M059J (cell line): Measurements from ENCODE around the gene RTF2. TPM values are rescaled to one million over a fixed set of nuclear protein-coding genes. Genes with fewer than 3 reads are reported as not detected.

Source experiments
- DNase-seq: peaks from one replicate; pipeline ENCODE4 v3.0.0-alpha.2; 2012; ENCODE audit warnings: low read depth
- total RNA-seq: library from RNA; depleted of rRNA; stranded (reverse); fragments of >200 nt; shearing (Covaris generic); gene quantifications from 2 replicates; pipeline ENCODE4 v1.2.3, GENCODE V29; 2014; rRNA removed

RTF2 gene, protein sequence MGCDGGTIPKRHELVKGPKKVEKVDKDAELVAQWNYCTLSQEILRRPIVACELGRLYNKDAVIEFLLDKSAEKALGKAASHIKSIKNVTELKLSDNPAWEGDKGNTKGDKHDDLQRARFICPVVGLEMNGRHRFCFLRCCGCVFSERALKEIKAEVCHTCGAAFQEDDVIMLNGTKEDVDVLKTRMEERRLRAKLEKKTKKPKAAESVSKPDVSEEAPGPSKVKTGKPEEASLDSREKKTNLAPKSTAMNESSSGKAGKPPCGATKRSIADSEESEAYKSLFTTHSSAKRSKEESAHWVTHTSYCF
- total RNA-seq: 131 and 178 TPM in 2 replicates

DNA sequence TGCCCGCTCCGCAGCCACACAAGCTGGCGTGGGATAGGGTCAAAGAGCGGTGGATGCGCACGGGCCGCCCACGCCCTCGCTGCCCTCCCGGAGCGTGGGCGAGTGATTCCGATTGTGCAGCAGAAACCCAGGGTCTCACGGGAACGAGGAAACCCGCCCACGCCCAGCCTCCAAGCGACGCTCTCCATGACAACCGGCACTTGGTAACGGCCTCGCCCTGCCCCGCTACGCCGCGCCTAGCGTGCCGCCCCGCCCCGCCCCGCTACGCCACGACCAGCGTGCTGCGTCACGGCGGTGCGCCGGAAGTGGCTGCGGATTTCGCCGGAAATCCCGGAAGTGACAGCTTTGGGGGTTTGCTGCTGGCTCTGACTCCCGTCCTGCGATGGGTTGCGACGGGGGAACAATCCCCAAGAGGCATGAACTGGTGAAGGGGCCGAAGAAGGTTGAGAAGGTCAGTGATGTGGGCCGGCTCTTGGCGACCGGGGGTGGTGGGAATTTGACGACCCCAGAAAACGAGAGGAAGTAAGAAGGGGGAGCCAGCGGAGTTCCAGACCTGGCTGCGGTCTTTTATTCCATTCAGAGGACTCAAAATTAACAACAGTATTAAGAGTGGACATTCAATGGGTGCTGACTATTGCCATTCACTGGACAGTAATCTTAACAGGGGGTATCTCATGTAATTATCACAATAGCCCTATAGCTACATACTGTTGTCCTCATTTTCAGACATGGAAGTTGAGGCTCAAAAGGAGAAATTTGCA lies at the start of gene RTF2:
RTF2 (plus strand) TSS at position 312 of the 761 bp plus-strand sequence; CDS start at position 383, 71 bp downstream.
- peak; percentile 94 for DNase-seq

DNA sequence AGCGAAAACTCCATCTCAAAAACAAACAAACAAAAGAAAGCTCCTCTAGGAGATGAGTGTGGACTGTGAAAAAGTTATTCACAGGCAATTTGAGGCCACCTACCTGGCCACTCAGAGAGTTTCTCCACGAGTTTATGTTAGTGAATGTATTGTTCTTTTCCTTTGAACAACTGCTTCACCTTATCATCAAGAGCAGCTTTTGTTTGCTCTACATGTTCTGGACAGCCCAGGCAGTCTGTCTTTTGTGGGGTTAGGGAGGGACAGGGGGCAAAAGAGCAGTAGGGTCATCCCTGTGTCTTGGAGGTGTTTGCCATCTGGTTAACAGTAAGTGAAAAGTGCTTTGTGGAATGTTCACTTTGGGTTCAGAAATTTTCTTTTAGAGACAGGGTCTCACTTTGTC lies 48.4 kb upstream of the RTF2 start:
- no peak for DNase-seq

DNA sequence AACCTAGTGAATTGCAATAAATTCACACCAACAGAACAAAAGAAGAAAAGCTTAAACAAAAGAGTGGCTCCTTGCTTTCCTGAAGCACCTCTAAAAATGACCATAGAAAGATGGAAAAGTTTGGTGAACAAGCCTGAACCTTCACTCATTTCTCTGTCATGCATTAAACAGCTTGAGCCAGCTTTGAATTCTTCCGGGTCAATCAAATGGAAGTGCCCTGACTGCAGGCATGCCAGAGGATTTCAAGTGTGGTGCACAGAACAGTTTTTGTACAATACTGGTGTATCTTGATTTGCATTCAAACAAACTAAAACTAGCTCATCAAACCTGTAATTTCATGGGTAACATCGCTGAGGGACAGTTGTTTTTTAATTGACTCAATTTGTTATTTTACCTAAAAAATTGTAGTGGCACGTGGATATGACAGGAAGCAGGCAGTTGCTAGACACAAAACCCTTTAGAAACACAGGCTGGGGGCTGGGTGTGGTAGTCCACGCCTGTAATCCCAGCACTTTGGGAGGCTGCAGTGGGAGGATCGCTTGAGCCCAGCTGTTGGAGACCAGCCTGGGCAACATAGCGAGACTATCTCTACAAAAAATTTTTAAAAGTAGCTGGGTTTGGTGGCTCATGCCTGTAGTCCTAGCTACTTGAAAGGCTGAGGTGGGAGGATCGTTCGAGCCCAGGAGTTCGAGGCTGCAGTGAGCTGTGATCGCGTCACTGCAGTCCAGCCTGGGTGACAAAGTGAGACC lies 47.3 kb upstream of the RTF2 start:
- DNase-seq: no peak

DNA sequence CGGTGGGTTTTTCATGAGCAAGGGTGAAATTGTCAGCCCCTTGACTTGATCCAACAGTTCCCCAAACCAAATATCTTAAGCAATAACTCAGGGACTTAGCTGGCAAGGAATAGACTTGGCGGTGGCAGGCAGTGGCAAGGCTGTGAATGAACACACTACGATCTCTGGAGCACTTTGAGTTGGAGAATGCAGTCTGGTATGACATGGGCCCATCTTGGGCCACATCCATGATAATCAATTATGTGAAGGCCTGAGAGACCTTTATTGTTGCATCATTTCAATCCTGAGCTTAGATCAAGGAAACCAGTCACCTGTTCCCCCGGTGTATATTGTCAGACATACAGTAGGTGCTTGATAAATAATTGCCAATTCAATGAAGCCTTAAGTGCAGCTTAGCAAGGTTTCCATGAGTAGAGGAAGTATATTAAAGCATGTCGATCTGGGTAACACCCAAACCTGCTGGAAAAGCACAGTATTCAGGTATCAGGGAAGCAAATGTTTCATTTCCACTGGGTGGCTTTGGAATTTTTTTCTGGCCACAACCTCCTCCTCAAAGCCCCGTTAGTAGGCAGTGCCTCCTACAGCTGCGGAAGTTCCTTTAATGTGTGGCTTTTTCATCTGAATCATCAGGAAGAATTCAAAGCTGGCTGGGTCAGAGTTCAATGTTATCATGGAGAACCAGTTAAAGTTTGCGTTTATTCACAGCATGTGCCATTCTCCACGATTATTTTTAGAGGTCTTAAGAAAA lies 46.2 kb upstream of the RTF2 start:
- peak; percentile 93 for DNase-seq

DNA sequence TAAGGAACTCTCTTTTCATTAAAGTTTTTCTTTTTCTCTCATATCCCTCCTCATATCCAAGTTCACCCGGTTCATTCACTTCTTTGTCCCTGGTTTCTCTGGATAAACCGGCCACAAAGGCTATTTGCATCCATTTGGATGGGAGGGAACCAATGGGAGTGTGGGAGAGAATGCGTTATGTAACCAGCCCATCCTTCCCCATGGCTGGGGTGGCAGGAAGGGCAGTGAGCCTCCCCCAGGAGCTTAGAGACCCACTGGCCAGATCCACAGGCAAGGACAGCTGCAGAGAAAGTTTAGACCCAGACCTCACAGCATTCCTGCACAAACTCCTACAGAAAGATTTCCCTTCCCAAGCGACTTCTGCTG lies 45.6 kb upstream of the RTF2 start:
- no peak for DNase-seq

DNA sequence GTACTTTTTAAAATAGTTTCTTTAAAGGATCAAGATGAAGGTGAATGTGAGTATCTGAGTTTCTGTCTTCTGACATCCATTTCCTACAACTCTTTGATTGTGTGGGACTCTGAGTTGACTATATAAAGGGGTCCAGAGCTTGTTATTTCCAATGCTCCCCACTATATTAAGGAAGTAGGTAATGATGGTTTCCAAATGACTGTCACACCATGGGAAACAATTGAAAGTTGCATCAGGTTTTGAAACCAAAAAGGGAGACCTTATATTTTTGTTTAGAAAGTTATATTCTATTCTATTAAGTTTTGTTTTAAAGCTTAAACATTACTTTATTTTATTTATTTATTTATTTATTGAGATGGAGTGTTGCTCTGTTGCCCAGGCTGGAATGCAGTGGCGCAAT lies 45.2 kb upstream of the RTF2 start:
- no peak for DNase-seq

DNA sequence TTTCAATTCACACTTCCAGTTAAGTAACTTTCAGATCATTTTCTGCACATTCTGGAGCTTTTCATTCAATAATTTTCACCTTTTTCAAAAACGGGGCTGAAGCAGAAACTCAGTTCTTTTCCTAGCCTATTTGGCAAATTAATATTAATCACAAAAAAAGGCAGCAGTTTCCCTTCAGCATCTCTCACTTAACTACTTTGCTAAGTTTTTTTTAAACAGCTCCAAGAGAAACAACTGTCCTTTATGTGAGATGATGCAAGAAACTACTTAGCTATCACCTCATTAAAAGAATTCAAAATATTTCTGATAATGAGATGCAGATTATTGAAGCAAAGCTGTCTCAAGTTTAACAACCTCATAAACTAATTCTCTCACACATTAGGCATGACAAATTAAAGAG lies 44.5 kb upstream of the RTF2 start:
- no peak for DNase-seq

DNA sequence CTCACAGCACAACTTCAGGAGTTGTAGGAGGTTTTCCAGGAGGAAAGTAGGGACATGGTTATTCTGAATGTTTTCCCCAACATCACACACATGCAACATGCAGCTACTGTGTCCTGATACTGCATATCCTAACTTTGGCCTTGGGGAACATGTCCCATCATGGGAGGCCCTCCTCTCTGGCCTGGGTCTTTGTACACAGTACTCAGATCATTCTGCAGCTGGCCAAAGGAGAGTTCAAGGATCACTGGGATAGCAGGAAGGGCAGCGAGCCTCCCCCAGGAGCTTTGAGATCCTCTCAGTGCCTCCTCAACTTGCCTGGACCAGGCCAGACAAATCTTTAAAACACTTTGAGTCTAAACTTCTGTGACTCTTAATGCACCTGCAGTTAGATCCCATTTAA lies 43.5 kb upstream of the RTF2 start:
- DNase-seq: no peak

DNA sequence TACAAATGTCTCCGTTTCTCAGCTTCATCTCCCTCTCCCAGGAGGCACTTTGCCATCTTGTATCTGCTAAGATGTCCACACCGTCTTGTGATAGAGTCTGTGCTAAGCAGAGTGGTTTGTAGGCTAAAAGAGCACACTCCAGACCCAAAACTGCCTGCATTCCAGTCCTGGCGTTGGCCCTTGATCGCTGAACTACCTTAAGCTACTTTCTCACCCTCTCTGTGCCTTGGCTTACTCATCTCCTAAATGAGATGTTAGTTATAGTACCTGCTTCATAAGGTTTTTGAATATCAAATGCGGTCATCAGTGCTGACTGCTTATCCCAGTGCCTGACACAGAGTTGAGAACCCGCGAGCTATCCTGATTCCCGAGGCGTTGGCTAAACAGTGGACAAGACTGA lies 42.4 kb upstream of the RTF2 start:
- DNase-seq: no peak

DNA sequence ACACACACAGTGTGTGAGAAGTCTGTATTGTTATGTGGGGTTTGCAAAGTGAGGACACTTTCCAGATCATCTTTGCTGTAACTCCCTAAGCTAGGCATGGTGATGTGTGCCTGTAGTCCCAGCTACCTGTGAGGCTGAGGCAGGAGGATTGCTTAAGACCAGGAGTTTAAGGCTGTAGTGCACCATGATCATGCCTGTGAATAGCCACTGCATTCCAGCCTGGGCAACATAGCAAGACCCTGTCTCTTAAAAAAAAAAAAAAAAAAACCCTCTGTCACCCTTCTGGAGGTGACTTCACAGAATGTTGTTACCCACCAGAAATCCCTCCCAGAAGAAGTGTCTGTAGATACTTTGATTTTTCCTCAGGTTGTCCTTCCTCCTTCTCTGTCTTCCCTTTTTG lies 41.5 kb upstream of the RTF2 start:
- DNase-seq: no peak

DNA sequence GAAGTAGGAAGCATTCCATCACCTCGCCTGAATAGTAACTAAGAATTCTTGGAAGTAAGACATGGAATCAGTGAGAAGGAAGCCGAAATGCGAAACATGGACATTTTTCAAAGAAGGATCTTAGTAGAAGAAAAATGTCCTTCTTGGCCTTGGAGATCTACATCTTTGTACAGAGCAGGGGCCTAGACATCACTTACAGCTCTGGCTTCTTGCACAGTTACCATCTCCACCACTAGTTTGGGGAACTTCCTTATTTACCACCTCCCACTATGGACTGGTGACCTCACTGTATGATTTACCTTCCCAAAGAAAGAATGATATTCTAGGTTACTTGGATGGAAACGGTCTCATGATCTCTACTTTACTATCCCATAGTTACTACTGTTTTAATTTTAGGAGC lies 40.6 kb upstream of the RTF2 start:
- no peak for DNase-seq

DNA sequence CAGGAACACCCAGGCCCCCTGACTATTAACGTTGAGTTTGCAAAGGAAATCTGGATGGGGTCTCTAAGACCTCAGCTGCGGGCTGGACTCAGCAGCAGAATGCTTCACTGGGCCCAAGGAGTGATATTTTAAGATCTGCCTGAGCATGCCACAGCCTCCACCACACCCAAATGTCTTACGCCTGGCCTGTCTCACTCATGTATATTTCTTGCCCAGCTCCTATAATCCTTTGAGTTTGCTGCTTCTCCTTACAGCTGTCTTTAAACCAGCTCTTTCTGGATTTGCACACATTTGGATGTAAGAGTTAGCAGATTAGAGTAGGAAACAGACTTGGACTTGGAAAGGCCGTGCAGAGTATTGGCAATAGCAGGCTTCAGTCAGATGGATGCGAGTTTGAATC lies 40.0 kb upstream of the RTF2 start:
- DNase-seq: no peak

DNA sequence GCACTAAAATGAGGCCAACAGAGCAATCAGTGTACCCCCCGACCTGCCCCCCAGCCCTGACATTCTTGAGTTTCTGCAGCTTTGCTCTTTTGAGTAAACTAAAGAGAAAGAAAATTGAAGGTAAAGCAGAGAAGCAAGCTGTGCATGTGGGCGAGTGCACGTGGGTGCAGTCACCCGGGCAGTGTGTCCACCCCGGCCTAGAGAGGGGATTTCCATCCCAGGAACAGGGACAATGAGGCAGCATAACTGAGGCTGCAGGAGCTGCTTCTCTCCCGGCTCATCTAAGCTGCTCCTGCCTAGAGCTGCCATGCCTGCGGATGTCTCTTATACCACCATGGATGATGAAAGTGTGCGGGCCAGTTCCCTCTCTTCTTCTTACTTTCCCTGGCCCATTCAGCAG lies 39.5 kb upstream of the RTF2 start:
- no peak for DNase-seq

DNA sequence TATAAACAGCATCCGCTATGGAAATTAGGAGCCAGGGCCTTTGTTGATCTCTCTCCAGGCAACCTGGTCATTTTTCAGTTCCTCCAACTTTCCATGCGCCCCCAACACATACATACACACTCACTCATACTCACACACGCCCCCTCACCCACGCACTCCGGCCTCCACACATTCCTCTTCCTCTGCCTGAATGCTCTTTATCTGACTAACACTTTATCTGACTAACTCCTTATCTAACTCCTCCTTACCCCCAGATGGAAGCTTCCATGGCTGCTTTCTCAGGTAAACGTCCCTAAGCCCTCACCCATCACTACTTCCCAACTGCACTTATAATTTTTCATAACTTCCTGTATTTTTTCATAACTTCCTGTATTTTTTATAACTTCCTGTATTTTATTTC lies 38.9 kb upstream of the RTF2 start:
- DNase-seq: peak; percentile 77

DNA sequence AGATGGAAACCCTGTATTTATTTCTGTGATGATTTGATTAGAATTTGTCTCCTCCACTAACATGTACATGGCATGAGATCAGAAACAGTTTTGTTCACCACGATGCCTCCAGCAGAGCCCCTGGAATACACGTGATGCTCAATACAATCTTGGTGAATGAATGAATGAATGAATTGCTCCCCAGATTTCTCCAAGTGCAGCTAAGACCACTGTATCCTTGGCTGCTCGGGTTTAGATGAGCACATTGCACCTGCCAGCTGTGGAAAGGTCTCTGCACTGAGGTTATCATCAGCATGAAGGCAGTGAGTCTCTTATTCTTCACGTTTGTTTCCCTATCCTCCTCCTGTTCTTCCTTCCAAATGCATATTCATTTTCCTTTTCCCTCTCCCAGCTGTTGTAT lies 38.5 kb upstream of the RTF2 start:
- DNase-seq: no peak

DNA sequence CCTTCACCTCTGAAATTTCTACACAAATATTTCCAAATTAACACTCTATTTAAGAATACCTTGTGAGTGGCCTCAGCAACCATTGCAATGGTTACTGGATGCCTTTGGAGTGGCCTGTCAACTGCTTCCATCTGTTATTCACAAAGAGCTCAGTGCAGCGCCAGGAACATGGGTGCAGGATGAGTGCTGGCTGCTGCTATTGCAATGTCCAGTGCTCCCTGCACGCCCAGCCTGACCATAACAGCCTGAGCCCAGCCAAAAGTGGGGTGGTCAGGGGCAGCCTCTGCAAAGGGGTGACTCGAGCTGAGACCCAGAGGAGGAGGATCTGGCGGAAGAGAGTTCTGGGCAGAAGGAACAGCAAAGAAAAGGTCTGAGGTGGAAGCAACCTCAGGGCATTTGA lies 38.0 kb upstream of the RTF2 start:
- DNase-seq: no peak

DNA sequence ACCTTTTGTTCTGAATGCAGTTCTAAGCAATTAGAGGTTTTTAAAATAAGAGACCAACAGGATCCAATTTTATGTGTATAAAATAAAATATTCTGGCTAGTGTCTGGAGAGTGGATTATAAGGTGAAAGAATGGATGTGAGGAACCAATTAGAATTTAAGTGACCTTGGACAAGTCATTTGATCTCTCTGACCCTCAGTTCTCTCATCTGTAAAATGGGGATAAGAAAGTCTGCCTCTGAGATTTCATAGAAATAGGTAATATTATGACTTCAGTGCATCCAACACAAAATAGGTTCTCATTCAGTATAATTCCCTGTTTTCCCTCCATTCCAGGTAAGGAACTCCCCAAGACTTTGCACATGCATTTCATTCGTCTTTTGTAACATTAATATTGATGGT lies 37.5 kb upstream of the RTF2 start:
- no peak for DNase-seq

DNA sequence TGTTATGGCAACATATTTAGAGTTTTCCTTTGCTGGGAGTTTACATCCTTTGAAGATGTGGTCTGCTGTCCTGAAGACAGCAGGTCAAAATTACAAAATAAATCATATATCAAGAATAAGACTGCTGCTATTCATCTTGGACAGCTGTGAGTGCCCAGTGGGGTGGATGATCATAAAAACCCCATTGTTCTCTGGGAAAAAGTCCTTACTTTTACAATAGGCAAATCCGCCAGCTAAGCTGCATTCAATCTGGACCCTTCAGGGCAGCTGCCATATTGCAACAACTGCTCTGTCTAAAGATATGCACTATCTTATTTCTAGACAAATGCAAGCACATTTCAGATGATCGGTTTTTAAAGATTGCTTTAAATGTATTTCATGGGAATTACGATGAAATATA lies 37.0 kb upstream of the RTF2 start:
- no peak for DNase-seq

DNA sequence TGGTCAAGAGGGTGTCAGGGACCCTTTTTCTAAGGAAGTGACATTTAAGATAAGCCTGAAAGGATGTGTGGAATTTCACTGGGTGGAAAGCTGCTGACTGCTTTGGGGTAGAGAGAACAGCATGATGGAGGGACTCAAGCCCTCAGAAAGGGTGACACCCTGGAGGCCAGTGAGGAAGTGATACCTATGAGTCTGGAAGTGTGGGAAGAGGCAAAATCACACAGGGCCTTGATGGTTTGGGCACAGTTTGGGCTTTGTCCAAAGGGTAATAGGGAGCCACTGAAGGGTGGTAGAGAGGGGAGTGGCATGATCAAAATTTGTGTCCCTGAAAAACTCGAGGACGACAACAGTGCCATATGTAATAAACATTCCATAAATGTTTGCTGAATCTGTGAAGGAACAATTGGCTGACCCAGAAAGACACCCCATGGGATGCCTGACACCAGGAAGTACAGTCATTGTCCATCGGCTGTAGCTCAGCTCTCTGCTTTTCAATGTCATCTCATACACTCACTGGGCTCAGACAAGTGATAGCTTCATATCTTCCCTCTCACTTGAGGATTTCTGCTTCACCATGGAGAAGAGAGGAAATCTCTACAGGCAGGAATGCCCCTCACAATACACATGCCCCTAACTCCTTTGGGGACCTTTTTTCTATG lies 35.1 kb upstream of the RTF2 start:
- DNase-seq: no peak

DNA sequence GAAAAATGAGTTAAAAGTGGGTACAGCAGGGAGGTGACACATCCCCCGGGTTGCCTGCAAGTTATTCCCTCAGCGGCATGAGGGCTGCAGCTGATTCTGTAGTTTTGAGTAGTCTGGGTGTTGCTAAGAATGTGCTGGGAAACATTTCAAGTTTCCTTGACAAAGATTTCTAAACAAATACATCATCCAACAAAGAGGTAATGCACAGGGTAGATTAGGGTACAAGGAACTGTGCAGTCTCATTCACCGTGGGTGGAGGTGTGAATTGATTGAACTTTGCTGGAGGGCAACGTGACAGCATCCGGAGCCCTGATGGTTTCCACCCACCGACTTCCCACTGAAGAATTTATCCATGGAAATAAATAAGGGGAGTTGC lies 34.6 kb upstream of the RTF2 start:
- peak; percentile 71 for DNase-seq

DNA sequence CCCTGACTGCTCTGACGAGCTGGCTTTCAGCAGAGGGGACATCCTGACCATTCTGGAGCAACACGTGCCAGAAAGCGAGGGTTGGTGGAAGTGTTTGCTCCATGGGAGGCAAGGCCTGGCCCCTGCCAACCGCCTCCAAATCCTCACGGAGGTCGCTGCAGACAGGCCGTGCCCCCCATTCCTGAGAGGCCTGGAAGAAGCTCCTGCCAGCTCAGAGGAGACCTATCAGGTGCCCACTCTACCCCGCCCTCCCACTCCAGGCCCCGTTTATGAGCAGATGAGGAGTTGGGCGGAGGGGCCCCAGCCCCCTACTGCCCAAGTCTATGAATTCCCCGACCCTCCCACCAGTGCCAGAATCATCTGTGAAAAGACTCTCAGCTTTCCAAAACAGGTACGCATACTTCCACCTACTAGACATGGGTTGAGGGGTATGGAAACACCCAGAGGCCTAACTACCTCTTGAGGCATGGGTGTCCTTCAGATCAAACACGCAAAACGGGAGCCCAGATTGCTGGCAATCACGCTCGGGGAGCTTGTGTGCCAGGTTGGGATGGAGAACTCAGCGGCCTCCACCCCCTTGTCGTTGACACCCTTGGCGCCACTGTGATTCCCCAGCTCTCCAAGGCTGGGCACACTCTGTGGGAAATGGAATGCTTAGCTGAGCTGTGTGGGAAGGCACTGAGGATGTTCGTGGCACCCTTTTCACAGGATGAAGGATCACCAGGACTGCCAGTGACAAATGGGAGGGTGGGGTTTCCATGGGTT lies 31.0 kb upstream of the RTF2 start:
- DNase-seq: no peak
